KMS-11 (cell line): ENCODE results near the gene ZNF783.
"Not testable (repeated sequence)": the region's sequence is repeated elsewhere in the genome, so short reads cannot be mapped to it uniquely, and the experiment has no call there.

Experiments
- H2AFZ ChIP-seq: fragments of 200-600 bp; sonication (generic); 2 replicates; pipeline ENCODE4 v1.6.1; 2016; ENCODE audit warnings: antibody characterized with exemption, mixed run types, low read depth
- H3K27ac ChIP-seq: fragments of 200-600 bp; sonication (generic); 2 replicates; pipeline ENCODE4 v1.6.1; 2016; ENCODE audit warnings: mild to moderate bottlenecking, mixed run types
- H3K27me3 ChIP-seq: fragments of 200-600 bp; sonication (generic); 2 replicates; pipeline ENCODE4 v1.6.1; 2017; ENCODE audit warnings: mild to moderate bottlenecking, low read depth, mixed run types, moderate library complexity; ENCODE audit not compliant: insufficient read depth
- H3K36me3 ChIP-seq: fragments of 200-600 bp; sonication (generic); 2 replicates; pipeline ENCODE4 v1.6.1; 2017; ENCODE audit warnings: mild to moderate bottlenecking, mixed run types; ENCODE audit not compliant: insufficient read depth
- H3K4me1 ChIP-seq: fragments of 200-600 bp; sonication (generic); 2 replicates; pipeline ENCODE4 v1.6.1; 2016; ENCODE audit warnings: mild to moderate bottlenecking, low read depth, mixed run types; ENCODE audit not compliant: poor library complexity, severe bottlenecking
- H3K4me2 ChIP-seq: fragments of 200-600 bp; sonication (generic); 2 replicates; pipeline ENCODE4 v1.7.0; 2016; ENCODE audit warnings: mild to moderate bottlenecking, mixed run types
- H3K4me3 ChIP-seq: fragments of 200-600 bp; sonication (generic); IDR thresholded peaks from 2 replicates; pipeline ENCODE4 v1.6.1; 2017; ENCODE audit warnings: low read depth, low read length, mixed read lengths; ENCODE audit not compliant: insufficient read depth
- H3K79me2 ChIP-seq: fragments of 200-600 bp; sonication (generic); 2 replicates; pipeline ENCODE4 v1.6.1; 2016; ENCODE audit warnings: low read depth, mixed run types; ENCODE audit not compliant: insufficient read depth
- H3K9ac ChIP-seq: fragments of 200-600 bp; sonication (generic); 2 replicates; pipeline ENCODE4 v1.6.1; 2016; ENCODE audit warnings: mild to moderate bottlenecking, mixed run types
- H4K20me1 ChIP-seq: fragments of 200-600 bp; sonication (generic); 2 replicates; pipeline ENCODE4 v1.6.1; 2016; ENCODE audit warnings: mild to moderate bottlenecking, mixed run types; ENCODE audit not compliant: insufficient read depth
- TF ChIP-seq, protein P1 (sequence below): fragments of 200-600 bp; sonication (generic); conservative IDR thresholded peaks from 2 replicates; pipeline ENCODE4 v1.6.1; 2017; ENCODE audit warnings: low read depth, mild to moderate bottlenecking, antibody characterized with exemption, low read length, moderate library complexity, mixed read lengths

ZNF783 gene

DNA sequence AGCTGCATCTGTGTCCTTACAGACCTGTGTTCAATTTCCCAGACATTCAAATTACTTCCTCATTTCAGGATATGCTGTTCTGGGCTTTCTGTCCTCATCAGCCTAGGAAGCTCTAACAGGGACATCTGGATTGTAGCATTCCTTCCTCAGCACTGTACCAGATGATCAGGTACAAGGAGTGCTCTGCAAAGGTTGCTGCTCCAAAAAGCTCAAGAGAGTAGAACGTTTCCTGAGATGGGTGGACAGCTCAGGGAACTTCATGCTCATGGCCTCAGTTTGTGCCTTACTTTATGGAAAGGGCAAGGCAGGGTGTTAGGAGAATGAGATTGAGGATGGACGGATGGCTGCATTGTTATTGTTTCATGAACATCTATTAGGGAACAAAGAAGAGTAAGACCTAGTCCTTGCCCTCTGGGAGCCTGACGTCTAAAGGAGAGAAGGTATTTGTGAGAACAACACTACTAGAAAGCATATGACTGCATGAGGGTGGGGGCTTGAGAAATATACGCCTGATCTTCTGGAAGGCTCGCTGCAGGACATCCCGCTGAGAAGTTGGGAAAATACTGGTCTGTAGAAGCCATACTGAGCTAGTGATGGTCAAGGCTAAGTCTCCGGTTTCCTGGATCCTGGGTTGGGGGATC is 33.0 kb upstream of the ZNF783 start:
- no peaks in the 10 kb centered on the region for H3K27me3 ChIP-seq
- no peak overlapping the region for H3K4me2 ChIP-seq

DNA sequence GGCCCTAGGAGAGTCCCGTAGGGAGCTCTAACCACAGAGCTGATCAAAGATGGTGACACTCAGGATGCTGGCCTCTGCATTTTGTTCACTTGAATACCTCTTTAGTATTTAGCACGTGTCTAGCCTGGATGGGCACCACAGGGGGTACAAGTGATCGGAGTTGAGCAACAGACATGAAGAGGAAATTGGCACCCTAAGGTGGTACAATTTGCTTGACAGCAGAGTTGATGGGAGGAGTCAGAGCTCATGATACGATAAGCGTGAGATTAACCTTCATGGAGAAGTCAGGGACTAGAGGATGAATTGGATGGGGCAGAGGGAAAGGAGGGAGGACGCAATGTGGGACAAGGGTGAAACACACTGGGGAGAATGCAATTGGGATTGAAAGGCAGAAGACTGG is 32.5 kb upstream of the ZNF783 start:
- TF ChIP-seq, protein P1, sequence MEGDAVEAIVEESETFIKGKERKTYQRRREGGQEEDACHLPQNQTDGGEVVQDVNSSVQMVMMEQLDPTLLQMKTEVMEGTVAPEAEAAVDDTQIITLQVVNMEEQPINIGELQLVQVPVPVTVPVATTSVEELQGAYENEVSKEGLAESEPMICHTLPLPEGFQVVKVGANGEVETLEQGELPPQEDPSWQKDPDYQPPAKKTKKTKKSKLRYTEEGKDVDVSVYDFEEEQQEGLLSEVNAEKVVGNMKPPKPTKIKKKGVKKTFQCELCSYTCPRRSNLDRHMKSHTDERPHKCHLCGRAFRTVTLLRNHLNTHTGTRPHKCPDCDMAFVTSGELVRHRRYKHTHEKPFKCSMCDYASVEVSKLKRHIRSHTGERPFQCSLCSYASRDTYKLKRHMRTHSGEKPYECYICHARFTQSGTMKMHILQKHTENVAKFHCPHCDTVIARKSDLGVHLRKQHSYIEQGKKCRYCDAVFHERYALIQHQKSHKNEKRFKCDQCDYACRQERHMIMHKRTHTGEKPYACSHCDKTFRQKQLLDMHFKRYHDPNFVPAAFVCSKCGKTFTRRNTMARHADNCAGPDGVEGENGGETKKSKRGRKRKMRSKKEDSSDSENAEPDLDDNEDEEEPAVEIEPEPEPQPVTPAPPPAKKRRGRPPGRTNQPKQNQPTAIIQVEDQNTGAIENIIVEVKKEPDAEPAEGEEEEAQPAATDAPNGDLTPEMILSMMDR, result no peak
- Histone ChIP-seq H3K4me2 (no peak overlapping the region), H3K79me2 (no peaks in the 10 kb centered on the region), H2AFZ (no peak overlapping the region), H3K4me1 (no peaks in the 10 kb centered on the region), H4K20me1 (no peaks in the 10 kb centered on the region), H3K27me3 (no peaks in the 10 kb centered on the region), H3K36me3 (0 out of 2 replicates have a peak, but pooled peaks cover 1% of the 10 kb centered on the region), H3K4me3 (no peak overlapping the region), H3K9ac (no peak overlapping the region), H3K27ac (no peak overlapping the region)

More for the DNA sequence above, 33.0 kb upstream of the ZNF783 start:
- H3K4me1 ChIP-seq, result no peaks in the 10 kb centered on the region
- no peak overlapping the region for H3K9ac ChIP-seq
- H3K4me3 ChIP-seq, result no peak overlapping the region
- H4K20me1 ChIP-seq, result no peaks in the 10 kb centered on the region
- TF ChIP-seq, protein P1, result no peak
- H3K27ac ChIP-seq, result no peak overlapping the region
- 0 out of 2 replicates have a peak, but pooled peaks cover 5% of the 10 kb centered on the region for H3K36me3 ChIP-seq
- no peak overlapping the region for H2AFZ ChIP-seq
- no peaks in the 10 kb centered on the region for H3K79me2 ChIP-seq

DNA sequence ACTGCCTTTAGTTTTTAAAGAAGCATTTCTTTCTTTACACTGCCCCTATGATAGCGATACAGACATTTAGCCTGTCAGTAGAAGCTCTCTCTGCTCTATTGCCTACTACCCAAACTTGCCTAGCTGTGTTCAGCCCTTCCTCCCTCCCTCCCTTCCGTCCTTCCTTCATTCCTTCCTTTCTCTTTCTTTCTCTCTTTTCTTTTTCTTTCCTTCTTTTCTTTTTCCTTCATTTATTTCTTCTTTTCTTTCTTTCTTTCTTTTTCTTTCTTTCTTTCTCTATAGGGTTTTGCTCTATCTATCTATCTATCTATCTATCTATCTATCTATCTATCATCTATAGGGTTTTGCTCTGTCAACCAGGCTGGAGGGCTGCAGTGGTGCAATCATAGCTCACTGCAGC is 29.6 kb upstream of the ZNF783 start:
- Histone ChIP-seq H2AFZ (no peak overlapping the region), H3K4me1 (no peaks in the 10 kb centered on the region), H3K4me3 (no peak overlapping the region), H3K79me2 (no peaks in the 10 kb centered on the region), H3K27ac (no peak overlapping the region), H3K4me2 (no peak overlapping the region), H3K9ac (no peak overlapping the region), H3K27me3 (0 out of 2 replicates have a peak, but pooled peaks cover 6% of the 10 kb centered on the region), H4K20me1 (no peaks in the 10 kb centered on the region), H3K36me3 (no peaks in the 10 kb centered on the region)
- TF ChIP-seq, protein P1, result no peak

DNA sequence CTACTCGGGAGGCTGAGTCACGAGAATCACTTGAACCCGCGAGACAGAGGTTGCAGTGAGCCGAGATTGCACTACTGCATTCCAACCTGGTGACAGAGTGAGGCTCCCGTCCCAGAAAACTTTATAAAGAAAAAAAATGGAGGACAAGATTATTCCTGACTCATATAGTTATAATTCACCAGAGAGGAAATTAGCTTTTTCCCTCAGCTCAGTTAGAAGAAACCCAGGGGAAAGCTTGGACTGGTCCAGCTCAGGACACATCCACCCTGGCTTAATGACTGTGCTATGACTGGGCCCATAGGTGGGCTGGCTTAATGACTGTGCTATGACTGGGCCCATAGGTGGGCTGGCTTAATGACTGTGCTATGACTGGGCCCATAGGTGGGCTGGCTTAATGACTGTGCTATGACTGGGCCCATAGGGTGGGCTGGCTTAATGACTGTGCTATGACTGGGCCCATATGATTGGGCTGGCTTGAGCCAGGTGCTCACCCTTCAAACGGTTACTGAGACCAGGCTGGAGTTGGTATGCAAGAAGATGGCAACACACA is 28.3 kb upstream of the ZNF783 start:
- H3K27me3 ChIP-seq, H3K4me2 ChIP-seq, H3K36me3 ChIP-seq, H3K4me1 ChIP-seq, H4K20me1 ChIP-seq, H3K27ac ChIP-seq, H3K9ac ChIP-seq, H3K79me2 ChIP-seq, H2AFZ ChIP-seq, H3K4me3 ChIP-seq: not testable (repeated sequence)

DNA sequence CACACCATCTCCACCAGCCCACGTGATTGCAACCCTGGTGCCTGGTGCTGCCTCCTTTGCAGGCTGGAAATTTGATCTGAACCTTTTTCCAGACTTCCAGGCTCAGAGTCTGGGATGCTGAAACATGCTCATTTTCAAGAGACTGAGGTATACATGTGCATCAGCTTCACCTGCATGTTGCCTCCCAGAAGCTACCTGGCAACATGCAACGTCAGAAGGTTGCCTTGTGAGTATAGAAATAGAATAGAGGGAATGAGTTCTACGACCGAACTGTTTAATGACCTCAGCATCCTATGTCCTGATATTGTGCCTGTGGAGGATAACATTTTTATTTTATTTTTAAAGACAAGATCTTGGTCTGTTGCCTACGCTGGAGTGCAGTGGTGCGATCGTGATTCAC is 24.5 kb upstream of the ZNF783 start:
- H3K4me3 ChIP-seq, result no peak overlapping the region
- H2AFZ ChIP-seq, result no peak overlapping the region
- peaks cover 19% of the 10 kb centered on the region for H3K4me1 ChIP-seq
- no peak overlapping the region for H3K27ac ChIP-seq
- TF ChIP-seq, protein P1, result no peak
- 0 out of 2 replicates have a peak, but pooled peaks cover 2% of the 10 kb centered on the region for H3K36me3 ChIP-seq
- H3K9ac ChIP-seq, result no peak overlapping the region
- 0 out of 2 replicates have a peak, but pooled peaks cover 6% of the 10 kb centered on the region for H3K27me3 ChIP-seq
- no peaks in the 10 kb centered on the region for H4K20me1 ChIP-seq
- no peak overlapping the region for H3K4me2 ChIP-seq
- peaks cover 21% of the 10 kb centered on the region for H3K79me2 ChIP-seq
